SK-N-SH (cell line): ENCODE measurements around the gene SSPN. TPM values are rescaled to one million over a fixed set of nuclear protein-coding genes. Genes with fewer than 3 reads are reported as not detected.

Source experiments
- CTCF ChIA-PET: fragments of 300-600, 350-600 bp; formaldehyde crosslinking; extraction: SDS; loops from one replicate; lab custom pipeline; 2021; lab: Yijun Ruan, JAX
- POLR2A ChIA-PET: fragments of 350-600 bp; sonication (Branson Sonifier 250); formaldehyde crosslinking; extraction: SDS; loops from one replicate; lab custom pipeline; 2020; ENCODE audit warnings: antibody characterized with exemption, inconsistent platforms; lab: Yijun Ruan, JAX
- DNase-seq: peaks from one replicate; pipeline ENCODE4 v3.0.0; 2012
- H2AFZ ChIP-seq: fragments of 200-600 bp; sonication (generic); 2 replicates; pipeline ENCODE4 v1.8.1; 2016; ENCODE audit warnings: antibody characterized with exemption, mild to moderate bottlenecking, low read depth
- H3F3A ChIP-seq: fragments of 200-600 bp; sonication (generic); replicated peaks from 2 replicates; pipeline ENCODE3; 2016; ENCODE audit warnings: antibody characterized with exemption, mild to moderate bottlenecking; ENCODE audit not compliant: insufficient read depth
- H3K27ac ChIP-seq, 2 experiments: fragments of 200-500 bp in 1 of 2; fragments of 200-600 bp in 1 of 2; sonication (Bioruptor generic) in 1 of 2; sonication (generic), shearing (Covaris generic) in 1 of 2; 2 replicates each; pipeline versions ENCODE4 v1.5.1 to v1.6.1; 2014 to 2016; ENCODE audit warnings: low read depth in 2 of 2, inconsistent platforms in 1 of 2, low read length in 1 of 2, mild to moderate bottlenecking in 1 of 2, mixed read lengths in 1 of 2
- H3K27me3 ChIP-seq: fragments of 200-600 bp; sonication (generic), shearing (Covaris generic); 2 replicates; pipeline ENCODE4 v1.6.1; 2016; ENCODE audit warnings: mixed run types; ENCODE audit not compliant: insufficient read depth
- H3K36me3 ChIP-seq, 2 experiments: fragments of 200-500 bp in 1 of 2; fragments of 200-600 bp in 1 of 2; sonication (Bioruptor generic) in 1 of 2; sonication (generic) in 1 of 2; replicated peaks in 1 of 2; 2 replicates each; pipeline versions ENCODE3 to v1.5.1; 2014 to 2016; ENCODE audit warnings: low read length in 1 of 2, mild to moderate bottlenecking in 1 of 2; ENCODE audit not compliant: insufficient read depth in 2 of 2, control insufficient read depth in 1 of 2
- H3K4me1 ChIP-seq, 2 experiments: fragments of 200-500 bp in 1 of 2; fragments of 200-600 bp in 1 of 2; sonication (Bioruptor generic) in 1 of 2; sonication (generic), shearing (Covaris generic) in 1 of 2; 2 replicates each; pipeline versions ENCODE4 v1.5.1 to v1.6.1; 2014 to 2016; ENCODE audit warnings: low read depth in 1 of 2, low read length in 1 of 2, mixed run types in 1 of 2; ENCODE audit not compliant: insufficient read depth in 2 of 2, control insufficient read depth in 1 of 2
- H3K4me2 ChIP-seq: fragments of 200-600 bp; sonication (generic), shearing (Covaris generic); 2 replicates; pipeline ENCODE4 v1.6.1; 2017; ENCODE audit warnings: mixed run types
- H3K4me3 ChIP-seq, 2 experiments: fragments of 200-500 bp in 1 of 2; fragments of 200-600 bp in 1 of 2; sonication (Bioruptor generic) in 1 of 2; sonication (generic), shearing (Covaris generic) in 1 of 2; 2 replicates each; pipeline versions ENCODE4 v1.5.1 to v1.8.1; 2014 to 2016; ENCODE audit warnings: low read depth in 2 of 2, inconsistent platforms in 1 of 2, low read length in 1 of 2, mild to moderate bottlenecking in 1 of 2, mixed read lengths in 1 of 2, moderate library complexity in 1 of 2
- H3K79me2 ChIP-seq: fragments of 200-600 bp; sonication (generic); 2 replicates; pipeline ENCODE4 v1.8.1; 2017; ENCODE audit warnings: mild to moderate bottlenecking; ENCODE audit not compliant: insufficient read depth
- H3K9ac ChIP-seq: fragments of 200-600 bp; sonication (generic); 2 replicates; pipeline ENCODE4 v1.6.1; 2017; ENCODE audit warnings: mixed run types
- H3K9me2 ChIP-seq: fragments of 200-600 bp; sonication (generic); 2 replicates; pipeline ENCODE4 v1.6.1; 2017; ENCODE audit warnings: mixed run types
- H3K9me3 ChIP-seq: fragments of 200-600 bp; sonication (generic); 2 replicates; pipeline ENCODE4 v1.6.1; 2017; ENCODE audit warnings: mixed run types, mild to moderate bottlenecking, moderate library complexity
- H4K20me1 ChIP-seq: fragments of 200-600 bp; sonication (generic); 2 replicates; pipeline ENCODE4 v1.6.1; 2017; ENCODE audit warnings: mild to moderate bottlenecking, mixed run types; ENCODE audit not compliant: insufficient read depth
- CHD2 ChIP-seq: fragments of 150-350 bp; IDR thresholded peaks from 2 replicates; pipeline ENCODE4 v1.6.1; 2018; ENCODE audit warnings: low read length; ENCODE audit not compliant: partially characterized antibody
- ELF1 ChIP-seq: IDR thresholded peaks from 2 replicates; pipeline ENCODE4 v1.4.0; 2012
- EP300 ChIP-seq, 2 experiments: IDR thresholded peaks; 2 replicates each; pipeline versions ENCODE4 v1.4.0 to v1.6.1; 2012; ENCODE audit warnings: borderline replicate concordance in 1 of 2, low read depth in 1 of 2, low read length in 1 of 2
- EZH2phosphoT487 ChIP-seq: fragments of 200-600 bp; sonication (generic); IDR thresholded peaks from 2 replicates; pipeline ENCODE4 v1.6.1; 2017; ENCODE audit warnings: low read depth, mixed run types, mild to moderate bottlenecking, antibody characterized with exemption, moderate library complexity, borderline replicate concordance
- FOSL2 ChIP-seq: IDR thresholded peaks from 2 replicates; pipeline ENCODE4 v1.4.0; 2012; ENCODE audit warnings: low read depth, mild to moderate bottlenecking, moderate library complexity, borderline replicate concordance
- GABPA ChIP-seq: IDR thresholded peaks from 2 replicates; pipeline ENCODE4 v1.4.0; 2012; ENCODE audit warnings: low read depth, mild to moderate bottlenecking
- NFIC ChIP-seq: IDR thresholded peaks from 2 replicates; pipeline ENCODE4 v1.4.0; 2012; ENCODE audit warnings: borderline replicate concordance
- NRF1 ChIP-seq: IDR thresholded peaks from 2 replicates; pipeline ENCODE4 v1.6.1; 2012; ENCODE audit warnings: low read depth, mild to moderate bottlenecking, low read length
- RAD21 ChIP-seq: IDR thresholded peaks from 2 replicates; pipeline ENCODE4 v1.6.1; 2012; ENCODE audit warnings: mild to moderate bottlenecking, low read length
- REST ChIP-seq: IDR thresholded peaks from 2 replicates; pipeline ENCODE4 v1.6.1; 2012; ENCODE audit warnings: mild to moderate bottlenecking, low read depth, low read length, moderate library complexity
- RFX5 ChIP-seq: IDR thresholded peaks from 2 replicates; pipeline ENCODE4 v1.6.1; 2012; ENCODE audit warnings: mild to moderate bottlenecking, improper control_type of control experiment, low read length
- RXRA ChIP-seq: IDR thresholded peaks from 2 replicates; pipeline ENCODE4 v1.4.0; 2012; ENCODE audit warnings: low read depth, mild to moderate bottlenecking, borderline replicate concordance
- SMC3 ChIP-seq: IDR thresholded peaks from 2 replicates; pipeline ENCODE4 v1.6.1; 2012; ENCODE audit warnings: low read depth, low read length, improper control_type of control experiment
- TAF1 ChIP-seq: IDR thresholded peaks from 2 replicates; pipeline ENCODE4 v1.6.1; 2012; ENCODE audit warnings: low read depth, mild to moderate bottlenecking, low read length, moderate library complexity, borderline replicate concordance
- TCF12 ChIP-seq: IDR thresholded peaks from 2 replicates; pipeline ENCODE4 v1.4.0; 2012
- TEAD4 ChIP-seq: IDR thresholded peaks from 2 replicates; pipeline ENCODE4 v1.4.0; 2012; ENCODE audit warnings: mild to moderate bottlenecking, borderline replicate concordance; ENCODE audit not compliant: insufficient read depth
- USF1 ChIP-seq: IDR thresholded peaks from 2 replicates; pipeline ENCODE4 v1.4.0; 2012; ENCODE audit warnings: low read depth, borderline replicate concordance
- WGBS: methylation state at CpG from one replicate; pipeline ENCODE4 v1.1.6; 2017; ENCODE audit warnings: low lambda C conversion rate; 5-methylcytosine and 5-hydroxymethylcytosine counted together
- polyA plus RNA-seq, 3 experiments: library from polyadenylated mRNA; depleted of rRNA; stranded (reverse); fragments of >200 nt; gene quantifications; 2 replicates each; pipeline ENCODE4 v1.2.3, GENCODE V29; 2012

Gene SSPN
- polyA plus RNA-seq, 1 of the 3 experiments (the other 2 are of a cell fraction), result 5.9 TPM

GRCh38 chr12:26278666-26279065, 83.3 kb downstream of the SSPN start:
- no peaks in the 10 kb centered on the region for H3K9me2 ChIP-seq
- H3K4me2 ChIP-seq, result no peak overlapping the region
- H4K20me1 ChIP-seq, result no peaks in the 10 kb centered on the region
- 94% methylated on average over 5 of the region's 5 CpGs for WGBS
- H3K4me3 ChIP-seq, result no peak overlapping the region
- H3F3A ChIP-seq, result peaks cover 17% of the 10 kb centered on the region
- DNase-seq, result no peak
- ChIA-PET POLR2A (no interaction called here), CTCF (interaction anchor here (1.4 kb wide), 1 partner anchor 10 kb away, joined by 3 read pairs; no protein-coding TSS in a partner anchor)
- H3K36me3 ChIP-seq, result no peaks in the 10 kb centered on the region
- no peaks in the 10 kb centered on the region for H3K79me2 ChIP-seq
- H3K27me3 ChIP-seq, result no peaks in the 10 kb centered on the region
- H3K9me3 ChIP-seq, result no peaks in the 10 kb centered on the region
- no peak overlapping the region for H3K9ac ChIP-seq
- no peak for TF ChIP-seq EZH2phosphoT487
- TF ChIP-seq GABPA, result no peak
- no peak for TF ChIP-seq RXRA
- no peak for TF ChIP-seq TCF12
- no peak for TF ChIP-seq REST
- no peak for TF ChIP-seq ELF1
- TF ChIP-seq CHD2, result no peak
- no peak for TF ChIP-seq RFX5
- TF ChIP-seq USF1, result no peak
- TF ChIP-seq EP300 (IDR thresholded peaks at IDR 0.05; ENCODE audit: borderline replicate concordance in 1 of 2, low read depth in 1 of 2, low read length in 1 of 2), result no peak
- TF ChIP-seq TEAD4, result no peak
- TF ChIP-seq RAD21, result no peak
- no peak for TF ChIP-seq TAF1
- no peak for TF ChIP-seq NFIC
- no peak for TF ChIP-seq NRF1
- no peak for TF ChIP-seq FOSL2
- TF ChIP-seq SMC3, result no peak
- TF ChIP-seq, all 33 proteins: peak for 0
- Histone ChIP-seq H2AFZ (no peak overlapping the region), H3K4me1 (peaks cover 10 to 27% of the 10 kb centered on the region in 2 experiments; a peak in 3 of 4 replicates), H3K27ac (no peak overlapping the region)
